ENCODE measurements around the gene PASD1.
"Not testable (repeated sequence)": the region's sequence is repeated elsewhere in the genome, so short reads cannot be mapped to it uniquely, and the experiment has no call there.

PASD1 gene

GRCh38 chrX:151563449-151563848, at the start of gene PASD1:
Gene PASD1, plus strand, starts transcription at chrX:151563675. Its CDS starts 37,879 bp downstream, at chrX:151601554.
- no peak for FAIRE-seq

- FAIRE-seq, result no peak
These were observed 48.2 kb upstream of the PASD1 start for GRCh38 chrX:151515237-151515636.

- no peak for FAIRE-seq
These were observed 46.8 kb upstream of the PASD1 start for GRCh38 chrX:151516538-151517187.

GRCh38 chrX:151517421-151517820, 46.1 kb upstream of the PASD1 start:
- no peak for FAIRE-seq

- FAIRE-seq, result no peak
These were observed 40.1 kb upstream of the PASD1 start for GRCh38 chrX:151523351-151523750.

- no peak for FAIRE-seq
These were observed 26.9 kb upstream of the PASD1 start for GRCh38 chrX:151536571-151536970.

- FAIRE-seq, result no peak
These were observed 25.9 kb upstream of the PASD1 start for GRCh38 chrX:151537572-151537971.

GRCh38 chrX:151538190-151539122, 25.0 kb upstream of the PASD1 start:
- no peak for FAIRE-seq

GRCh38 chrX:151543706-151544105, 19.8 kb upstream of the PASD1 start:
- no peak for FAIRE-seq

GRCh38 chrX:151546226-151546625, 17.2 kb upstream of the PASD1 start:
- FAIRE-seq, result not testable (repeated sequence)

- FAIRE-seq, result not testable (repeated sequence)
These were observed 12.3 kb upstream of the PASD1 start for GRCh38 chrX:151551176-151551575.

- FAIRE-seq, result no peak
These were observed 10.7 kb upstream of the PASD1 start for GRCh38 chrX:151552743-151553142.

GRCh38 chrX:151555301-151555700, 8.2 kb upstream of the PASD1 start:
- FAIRE-seq, result not testable (repeated sequence)

- not testable (repeated sequence) for FAIRE-seq
These were observed 990 bp upstream of the PASD1 start for GRCh38 chrX:151562485-151562884.

GRCh38 chrX:151563003-151563402, 472 bp upstream of the PASD1 start:
- not testable (repeated sequence) for FAIRE-seq

- FAIRE-seq, result no peak
These were observed 560 bp downstream of the PASD1 start for GRCh38 chrX:151564035-151564434.

GRCh38 chrX:151566872-151567271, 3.4 kb downstream of the PASD1 start:
- not testable (repeated sequence) for FAIRE-seq

- no peak for FAIRE-seq
These were observed 7.1 kb downstream of the PASD1 start for GRCh38 chrX:151570561-151570960.

- not testable (repeated sequence) for FAIRE-seq
These were observed 29.9 kb downstream of the PASD1 start for GRCh38 chrX:151593384-151593783.

GRCh38 chrX:151596282-151596681, 32.8 kb downstream of the PASD1 start:
- FAIRE-seq, result no peak

GRCh38 chrX:151604931-151605330, 41.5 kb downstream of the PASD1 start:
- no peak for FAIRE-seq

GRCh38 chrX:151609222-151609621, 45.7 kb downstream of the PASD1 start:
- no peak for FAIRE-seq

GRCh38 chrX:151621422-151621821, 57.9 kb downstream of the PASD1 start:
- FAIRE-seq, result no peak

- no peak for FAIRE-seq
These were observed 61.2 kb downstream of the PASD1 start for GRCh38 chrX:151624677-151625076.

All from endometrium (tissue), 2 donors.